GM10248 (cell line): Measurements from ENCODE around the gene EZH1.

Experiments
- CTCF ChIA-PET: fragments of 300-600 bp; sonication (Branson Sonifier 250); formaldehyde crosslinking; extraction: SDS; loops from one replicate; lab custom pipeline; 2021; ENCODE audit warnings: antibody characterized with exemption; lab: Yijun Ruan, JAX
- POLR2A ChIA-PET: fragments of 350-650 bp; sonication (Branson Sonifier 250); formaldehyde crosslinking; extraction: SDS; loops from one replicate; lab custom pipeline; 2020; ENCODE audit warnings: antibody characterized with exemption; lab: Yijun Ruan, JAX
- DNase-seq: peaks from one replicate; pipeline ENCODE4 v3.0.0; 2012; ENCODE audit errors: extremely low spot score
- TF ChIP-seq, protein P1 (sequence below): IDR thresholded peaks from 2 replicates; pipeline ENCODE4 v1.5.1; 2012; ENCODE audit warnings: mild to moderate bottlenecking, low read depth; ENCODE audit errors: extremely low read depth, missing control alignments, control extremely low read depth

EZH1 gene

DNA sequence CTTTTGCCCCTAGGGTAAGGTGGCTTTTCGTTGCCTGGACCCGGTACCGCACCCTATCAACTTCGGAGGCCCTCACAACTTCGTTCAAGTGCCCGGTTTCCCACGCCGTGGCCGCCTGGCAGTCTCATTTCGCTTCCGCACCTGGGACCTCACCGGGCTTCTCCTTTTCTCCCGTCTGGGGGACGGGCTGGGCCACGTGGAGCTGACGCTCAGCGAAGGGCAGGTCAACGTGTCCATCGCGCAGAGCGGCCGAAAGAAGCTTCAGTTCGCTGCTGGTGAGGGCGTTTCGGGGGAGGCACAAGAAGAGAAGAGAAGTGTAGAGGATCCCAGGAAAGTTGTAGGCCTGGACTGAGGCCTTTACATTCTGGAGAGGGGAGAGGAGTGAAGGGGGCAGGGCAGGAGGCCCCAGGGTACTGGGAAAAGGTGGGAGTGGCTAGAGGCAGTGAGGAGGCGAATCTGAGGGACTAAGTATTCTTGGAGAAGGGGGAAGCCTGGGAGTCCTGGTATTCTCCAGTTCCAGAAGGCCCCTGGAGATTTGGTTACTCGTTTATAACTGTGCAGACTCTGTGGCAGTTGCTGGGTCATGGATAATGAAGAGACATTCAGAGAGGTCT is 57.0 kb downstream of the EZH1 start:
- POLR2A ChIA-PET: no interaction called here
- DNase-seq: no peak
- CTCF ChIA-PET: interaction anchor here (0.7 kb wide), 1 partner anchor 76 kb away, joined by 3 read pairs; no protein-coding TSS in a partner anchor
- TF ChIP-seq, protein P1, sequence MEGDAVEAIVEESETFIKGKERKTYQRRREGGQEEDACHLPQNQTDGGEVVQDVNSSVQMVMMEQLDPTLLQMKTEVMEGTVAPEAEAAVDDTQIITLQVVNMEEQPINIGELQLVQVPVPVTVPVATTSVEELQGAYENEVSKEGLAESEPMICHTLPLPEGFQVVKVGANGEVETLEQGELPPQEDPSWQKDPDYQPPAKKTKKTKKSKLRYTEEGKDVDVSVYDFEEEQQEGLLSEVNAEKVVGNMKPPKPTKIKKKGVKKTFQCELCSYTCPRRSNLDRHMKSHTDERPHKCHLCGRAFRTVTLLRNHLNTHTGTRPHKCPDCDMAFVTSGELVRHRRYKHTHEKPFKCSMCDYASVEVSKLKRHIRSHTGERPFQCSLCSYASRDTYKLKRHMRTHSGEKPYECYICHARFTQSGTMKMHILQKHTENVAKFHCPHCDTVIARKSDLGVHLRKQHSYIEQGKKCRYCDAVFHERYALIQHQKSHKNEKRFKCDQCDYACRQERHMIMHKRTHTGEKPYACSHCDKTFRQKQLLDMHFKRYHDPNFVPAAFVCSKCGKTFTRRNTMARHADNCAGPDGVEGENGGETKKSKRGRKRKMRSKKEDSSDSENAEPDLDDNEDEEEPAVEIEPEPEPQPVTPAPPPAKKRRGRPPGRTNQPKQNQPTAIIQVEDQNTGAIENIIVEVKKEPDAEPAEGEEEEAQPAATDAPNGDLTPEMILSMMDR: no peak

- ChIA-PET POLR2A (no interaction called here), CTCF (no interaction called here)
- TF ChIP-seq, protein P1: no peak
- DNase-seq: no peak
These were observed 58.2 kb downstream of the EZH1 start for GRCh38 chr17:42686520-42687128.

DNA sequence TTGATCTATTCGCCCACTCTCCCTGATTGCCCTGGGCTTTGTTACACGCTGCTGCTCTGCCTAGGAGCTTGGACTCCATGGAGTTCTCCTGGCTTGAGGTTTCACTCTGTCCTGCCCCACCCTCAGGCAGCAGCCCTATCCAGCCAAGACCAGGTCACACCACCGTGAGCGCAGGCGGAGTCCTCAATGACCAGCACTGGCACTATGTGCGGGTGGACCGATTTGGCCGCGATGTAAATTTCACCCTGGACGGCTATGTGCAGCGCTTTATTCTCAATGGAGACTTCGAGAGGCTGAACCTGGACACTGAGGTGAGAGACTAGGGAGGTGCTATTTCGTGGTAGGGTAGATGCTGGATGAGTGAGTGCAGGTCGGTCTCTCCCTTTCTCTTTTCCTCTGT is 59.0 kb downstream of the EZH1 start:
- POLR2A ChIA-PET: no interaction called here
- TF ChIP-seq, protein P1: no peak
- DNase-seq: no peak
- CTCF ChIA-PET: interaction anchor here (0.9 to 1.3 kb wide), 3 partner anchors 11 to 107 kb away, joined by 3 to 4 read pairs (median 3); no protein-coding TSS in a partner anchor

GRCh38 chr17:42684929-42685556 is 59.8 kb downstream of the EZH1 start:
- TF ChIP-seq, protein P1: no peak
- CTCF ChIA-PET: interaction anchor here (0.9 to 1.3 kb wide), 3 partner anchors 10 to 107 kb away, joined by 3 to 4 read pairs (median 3); no protein-coding TSS in a partner anchor
- DNase-seq: no peak
- POLR2A ChIA-PET: interaction anchor here (0.6 kb wide), 1 partner anchor 989 kb away, joined by 3 read pairs; no protein-coding TSS in a partner anchor

DNA sequence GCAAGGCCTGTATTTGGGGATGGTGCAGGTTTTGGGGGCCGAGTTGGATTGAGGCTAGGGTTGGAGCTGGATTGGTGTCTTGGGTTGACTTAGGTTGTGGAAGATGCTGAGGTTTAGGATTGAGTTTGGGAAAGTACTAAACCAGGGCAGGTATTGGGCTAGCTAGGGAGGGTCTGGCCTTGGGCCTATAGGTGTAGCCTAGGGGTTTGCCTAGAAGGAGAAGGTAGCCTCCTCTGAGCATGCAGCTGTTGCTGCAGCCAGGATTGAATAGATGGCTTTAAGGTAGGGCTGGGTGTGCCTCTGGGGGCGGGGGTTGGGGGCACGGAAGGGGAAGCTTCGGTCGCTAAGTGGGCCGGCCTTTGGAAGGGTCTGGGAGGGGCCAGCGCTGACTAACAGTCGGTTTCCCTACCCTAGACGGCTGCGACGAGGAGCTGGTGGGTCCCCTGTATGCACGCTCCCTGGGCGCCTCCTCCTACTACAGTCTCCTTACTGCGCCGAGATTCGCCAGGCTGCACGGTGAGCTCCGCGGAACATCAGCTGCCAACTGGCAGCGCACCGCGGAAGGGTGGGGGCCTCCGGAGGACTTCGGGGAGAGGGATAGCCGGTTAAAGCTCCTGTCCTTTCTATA is 61.3 kb downstream of the EZH1 start:
- CTCF ChIA-PET: interaction anchor here (0.7 to 2.0 kb wide), 16 partner anchors 9 to 462 kb away, joined by 3 to 10 read pairs (median 4); no protein-coding TSS in a partner anchor
- POLR2A ChIA-PET: interaction anchor here (0.6 to 0.9 kb wide), 4 partner anchors 66 to 632 kb away, joined by 3 to 5 read pairs (median 4); partner anchors contain the start of gene VPS25
- TF ChIP-seq, protein P1: no peak
- DNase-seq: peak; percentile 65
